ENCODE measurements around the gene EXOG. TPM values are rescaled to one million over a fixed set of nuclear protein-coding genes. Genes with fewer than 3 reads are reported as not detected.
"Not testable (repeated sequence)": the region's sequence is repeated elsewhere in the genome, so short reads cannot be mapped to it uniquely, and the experiment has no call there.

The EXOG gene
- polyA plus RNA-seq, 3 donors, result 1.6 to 5.4 (median 2.4) TPM

GRCh38 chr3:38565339-38566214 is 69.4 kb downstream of the EXOG start:
- 87% methylated on average over 11 of the region's 13 CpGs for WGBS (ENCODE audit: insufficient coverage)
- H3K4me3 ChIP-seq (replicated peaks in 1 of 3; ENCODE audit: low read depth in 2 of 3, low read length in 3 of 3), result no peak overlapping the region
- no peaks in the 10 kb centered on the region for H3K4me1 ChIP-seq (ENCODE audit: control insufficient read depth in 1 of 2, insufficient read depth in 2 of 2, low read length in 2 of 2)
- Mint-ChIP-seq H3K27me3 (ENCODE audit: low read depth in 3 of 3) (peaks cover 0 to 1% (median 0%) of the 10 kb centered on the region in 3 donors), H3K4me1 (peaks cover 8% of the 10 kb centered on the region), H3K9me3 (peaks cover 0 to 5% (median 0%) of the 10 kb centered on the region in 7 donors), H3K27ac (no peak overlapping the region), H3K4me3 (no peak overlapping the region), H3K36me3 (no peaks in the 10 kb centered on the region)
- H3K9ac ChIP-seq (ENCODE audit: insufficient read depth, low read length, poor library complexity, severe bottlenecking), result no peak overlapping the region
- H2AFZ ChIP-seq (ENCODE audit: insufficient read depth, low read depth, low read length, poor library complexity, severe bottlenecking), result no peak overlapping the region
- H3K4me2 ChIP-seq (replicated peaks; ENCODE audit: extremely low read depth, low read length, poor library complexity, severe bottlenecking), result no peak overlapping the region
- DNase-seq, result no peak
- intact Hi-C loops (cut with micrococcal nuclease), result no loop called here
- H4K20me1 ChIP-seq (ENCODE audit: insufficient read depth, low read length), result no peaks in the 10 kb centered on the region
- no peak for TF ChIP-seq CTCF (IDR thresholded peaks at IDR 0.05)
- no peaks in the 10 kb centered on the region for H3K36me3 ChIP-seq (replicated peaks in 1 of 2; ENCODE audit: control insufficient read depth in 1 of 2, insufficient read depth in 2 of 2, low read length in 2 of 2)
- no peak overlapping the region for H3K27ac ChIP-seq (ENCODE audit: low read depth in 1 of 2, low read length in 2 of 2)
- H3K79me2 ChIP-seq (ENCODE audit: insufficient read depth, low read length), result no peaks in the 10 kb centered on the region
- H3K27me3 ChIP-seq (ENCODE audit: control insufficient read depth in 2 of 2, insufficient read depth in 2 of 2, low read length in 2 of 2), result no peaks in the 10 kb centered on the region
- H3K9me3 ChIP-seq (replicated peaks in 1 of 2; ENCODE audit: control insufficient read depth in 1 of 2, insufficient read depth in 1 of 2, low read length in 2 of 2), result no peaks in the 10 kb centered on the region

GRCh38 chr3:38566215-38566528 is 70.0 kb downstream of the EXOG start:
- Histone ChIP-seq H3K4me2 (replicated peaks; ENCODE audit: extremely low read depth, low read length, poor library complexity, severe bottlenecking) (no peak overlapping the region), H3K4me1 (ENCODE audit: control insufficient read depth in 1 of 2, insufficient read depth in 2 of 2, low read length in 2 of 2) (no peaks in the 10 kb centered on the region), H3K79me2 (ENCODE audit: insufficient read depth, low read length) (no peaks in the 10 kb centered on the region), H3K9me3 (replicated peaks in 1 of 2; ENCODE audit: control insufficient read depth in 1 of 2, insufficient read depth in 1 of 2, low read length in 2 of 2) (no peaks in the 10 kb centered on the region), H2AFZ (ENCODE audit: insufficient read depth, low read depth, low read length, poor library complexity, severe bottlenecking) (no peak overlapping the region), H4K20me1 (ENCODE audit: insufficient read depth, low read length) (no peaks in the 10 kb centered on the region), H3K4me3 (replicated peaks in 1 of 3; ENCODE audit: low read depth in 2 of 3, low read length in 3 of 3) (no peak overlapping the region), H3K27me3 (ENCODE audit: control insufficient read depth in 2 of 2, insufficient read depth in 2 of 2, low read length in 2 of 2) (no peaks in the 10 kb centered on the region), H3K36me3 (replicated peaks in 1 of 2; ENCODE audit: control insufficient read depth in 1 of 2, insufficient read depth in 2 of 2, low read length in 2 of 2) (no peaks in the 10 kb centered on the region), H3K27ac (ENCODE audit: low read depth in 1 of 2, low read length in 2 of 2) (no peak overlapping the region), H3K9ac (ENCODE audit: insufficient read depth, low read length, poor library complexity, severe bottlenecking) (no peak overlapping the region)
- 69% methylated on average over 13 of the region's 13 CpGs for WGBS (ENCODE audit: insufficient coverage)
- intact Hi-C loops (cut with micrococcal nuclease), result no loop called here
- H3K27ac Mint-ChIP-seq, result peak overlapping the region in 2 of 7 donors; percentile 24 to 37
- no peak overlapping the region for H3K4me3 Mint-ChIP-seq
- DNase-seq, result no peak
- TF ChIP-seq CTCF (IDR thresholded peaks at IDR 0.05), result no peak
- no peaks in the 10 kb centered on the region for H3K36me3 Mint-ChIP-seq
- peaks cover 0 to 1% (median 0%) of the 10 kb centered on the region in 3 donors for H3K27me3 Mint-ChIP-seq (ENCODE audit: low read depth in 3 of 3)
- peaks cover 0 to 6% (median 3%) of the 10 kb centered on the region in 7 donors for H3K9me3 Mint-ChIP-seq
- peaks cover 8% of the 10 kb centered on the region for H3K4me1 Mint-ChIP-seq

GRCh38 chr3:38566794-38567193 is 70.7 kb downstream of the EXOG start:
- 62% methylated on average over 3 of the region's 7 CpGs for WGBS (ENCODE audit: insufficient coverage)
- intact Hi-C loops (cut with micrococcal nuclease); H3K4me3 ChIP-seq (replicated peaks in 1 of 3; ENCODE audit: low read depth in 2 of 3, low read length in 3 of 3); H2AFZ ChIP-seq (ENCODE audit: insufficient read depth, low read depth, low read length, poor library complexity, severe bottlenecking); H3K4me2 ChIP-seq (replicated peaks; ENCODE audit: extremely low read depth, low read length, poor library complexity, severe bottlenecking); H4K20me1 ChIP-seq (ENCODE audit: insufficient read depth, low read length); H3K9me3 ChIP-seq (replicated peaks in 1 of 2; ENCODE audit: control insufficient read depth in 1 of 2, insufficient read depth in 1 of 2, low read length in 2 of 2); H3K9me3 Mint-ChIP-seq; H3K36me3 ChIP-seq (replicated peaks in 1 of 2; ENCODE audit: control insufficient read depth in 1 of 2, insufficient read depth in 2 of 2, low read length in 2 of 2); H3K9ac ChIP-seq (ENCODE audit: insufficient read depth, low read length, poor library complexity, severe bottlenecking); DNase-seq; H3K36me3 Mint-ChIP-seq; H3K4me1 Mint-ChIP-seq; H3K79me2 ChIP-seq (ENCODE audit: insufficient read depth, low read length); H3K4me1 ChIP-seq (ENCODE audit: control insufficient read depth in 1 of 2, insufficient read depth in 2 of 2, low read length in 2 of 2); H3K4me3 Mint-ChIP-seq; H3K27me3 Mint-ChIP-seq (ENCODE audit: low read depth in 3 of 3); H3K27ac ChIP-seq (ENCODE audit: low read depth in 1 of 2, low read length in 2 of 2); H3K27me3 ChIP-seq (ENCODE audit: control insufficient read depth in 2 of 2, insufficient read depth in 2 of 2, low read length in 2 of 2): not testable (repeated sequence)
- peak overlapping the region in 1 of 7 donors; percentile 42 for H3K27ac Mint-ChIP-seq
